Neural crest cell (in vitro differentiated cells): ENCODE data around the gene NRG2. TPM values are rescaled to one million over a fixed set of nuclear protein-coding genes. Genes with fewer than 3 reads are reported as not detected.

Experiments used
- DNase-seq: peaks from one replicate; pipeline ENCODE4 v3.0.0; 2021; ENCODE audit warnings: low read depth, mixed read lengths, low spot score
- H3K27ac Mint-ChIP-seq: one replicate; pipeline ENCODE4 v1.8.0; 2021; ENCODE audit warnings: mild to moderate bottlenecking, mixed read lengths; ENCODE audit not compliant: unreplicated experiment
- H3K27me3 Mint-ChIP-seq: 2 replicates; pipeline ENCODE4 v1.8.0; 2021; ENCODE audit warnings: low read depth, mild to moderate bottlenecking, mixed read lengths
- H3K36me3 Mint-ChIP-seq: 2 replicates; pipeline ENCODE4 v1.8.0; 2021; ENCODE audit warnings: low read depth, mild to moderate bottlenecking, mixed read lengths
- H3K4me1 Mint-ChIP-seq: 2 replicates; pipeline ENCODE4 v1.8.0; 2021; ENCODE audit warnings: mixed read lengths
- H3K4me3 Mint-ChIP-seq: one replicate; pipeline ENCODE4 v1.8.0; 2021; ENCODE audit warnings: mild to moderate bottlenecking, mixed read lengths
- H3K9me3 Mint-ChIP-seq: 2 replicates; pipeline ENCODE4 v1.8.0; 2021; ENCODE audit warnings: mixed read lengths
- CTCF ChIP-seq: fragments of 200-600 bp; sonication (generic); conservative IDR thresholded peaks from 2 replicates; pipeline ENCODE4 v1.5.0; 2021; ENCODE audit warnings: antibody characterized with exemption, mild to moderate bottlenecking
- total RNA-seq: library from RNA; stranded (reverse); gene quantifications from 2 replicates; pipeline ENCODE4 v1.2.1, GENCODE V29; 2021

NRG2 gene
- total RNA-seq, 1 donor from 2014 or later, result 0.82 TPM

- no peaks in the 10 kb centered on the region for H3K9me3 Mint-ChIP-seq
- no peaks in the 10 kb centered on the region for H3K36me3 Mint-ChIP-seq
- no peak overlapping the region for H3K4me3 Mint-ChIP-seq
- peaks cover 14% of the 10 kb centered on the region for H3K27me3 Mint-ChIP-seq
- H3K4me1 Mint-ChIP-seq, result no peaks in the 10 kb centered on the region
- H3K27ac Mint-ChIP-seq, result no peak overlapping the region
- DNase-seq, result no peak
- TF ChIP-seq CTCF, result no peak
These were observed 17.4 kb downstream of the NRG2 start for GRCh38 chr5:140025736-140026135.

- Mint-ChIP-seq H3K27me3 (peaks cover 11% of the 10 kb centered on the region), H3K4me3 (no peak overlapping the region)
These were observed 18.2 kb downstream of the NRG2 start for GRCh38 chr5:140024928-140025327.

GRCh38 chr5:140023611-140024191, 19.4 kb downstream of the NRG2 start:
- Mint-ChIP-seq H3K27me3 (peaks cover 9% of the 10 kb centered on the region), H3K4me1 (no peaks in the 10 kb centered on the region), H3K9me3 (no peaks in the 10 kb centered on the region), H3K27ac (no peak overlapping the region), H3K4me3 (no peak overlapping the region), H3K36me3 (no peaks in the 10 kb centered on the region)
- no peak for DNase-seq
- no peak for TF ChIP-seq CTCF

More at GRCh38 chr5:140024928-140025327, 18.2 kb downstream of the NRG2 start:
- H3K4me1 Mint-ChIP-seq, result no peaks in the 10 kb centered on the region
- no peak for DNase-seq
- H3K27ac Mint-ChIP-seq, result no peak overlapping the region
- no peaks in the 10 kb centered on the region for H3K36me3 Mint-ChIP-seq
- TF ChIP-seq CTCF, result no peak
- no peaks in the 10 kb centered on the region for H3K9me3 Mint-ChIP-seq

GRCh38 chr5:140020601-140021177, 22.4 kb downstream of the NRG2 start:
- H3K36me3 Mint-ChIP-seq, result no peaks in the 10 kb centered on the region
- H3K9me3 Mint-ChIP-seq, result no peaks in the 10 kb centered on the region
- H3K4me3 Mint-ChIP-seq, result no peak overlapping the region
- peaks cover 9% of the 10 kb centered on the region for H3K27me3 Mint-ChIP-seq
- no peaks in the 10 kb centered on the region for H3K4me1 Mint-ChIP-seq
- DNase-seq, result no peak
- no peak overlapping the region for H3K27ac Mint-ChIP-seq
- TF ChIP-seq CTCF, result no peak

GRCh38 chr5:140018920-140019644, 24.0 kb downstream of the NRG2 start:
- Mint-ChIP-seq H3K27me3 (peaks cover 5% of the 10 kb centered on the region), H3K4me1 (no peaks in the 10 kb centered on the region), H3K9me3 (no peaks in the 10 kb centered on the region), H3K27ac (no peak overlapping the region), H3K36me3 (no peaks in the 10 kb centered on the region), H3K4me3 (no peak overlapping the region)
- DNase-seq, result no peak
- no peak for TF ChIP-seq CTCF
